Measurements from ENCODE around the gene TFR2. TPM values are rescaled to one million over a fixed set of nuclear protein-coding genes. Genes with fewer than 3 reads are reported as not detected.

The TFR2 gene
- total and polyA plus RNA-seq, 2 experiments from 2014 or later: 3.7 to 4.2 TPM

DNA sequence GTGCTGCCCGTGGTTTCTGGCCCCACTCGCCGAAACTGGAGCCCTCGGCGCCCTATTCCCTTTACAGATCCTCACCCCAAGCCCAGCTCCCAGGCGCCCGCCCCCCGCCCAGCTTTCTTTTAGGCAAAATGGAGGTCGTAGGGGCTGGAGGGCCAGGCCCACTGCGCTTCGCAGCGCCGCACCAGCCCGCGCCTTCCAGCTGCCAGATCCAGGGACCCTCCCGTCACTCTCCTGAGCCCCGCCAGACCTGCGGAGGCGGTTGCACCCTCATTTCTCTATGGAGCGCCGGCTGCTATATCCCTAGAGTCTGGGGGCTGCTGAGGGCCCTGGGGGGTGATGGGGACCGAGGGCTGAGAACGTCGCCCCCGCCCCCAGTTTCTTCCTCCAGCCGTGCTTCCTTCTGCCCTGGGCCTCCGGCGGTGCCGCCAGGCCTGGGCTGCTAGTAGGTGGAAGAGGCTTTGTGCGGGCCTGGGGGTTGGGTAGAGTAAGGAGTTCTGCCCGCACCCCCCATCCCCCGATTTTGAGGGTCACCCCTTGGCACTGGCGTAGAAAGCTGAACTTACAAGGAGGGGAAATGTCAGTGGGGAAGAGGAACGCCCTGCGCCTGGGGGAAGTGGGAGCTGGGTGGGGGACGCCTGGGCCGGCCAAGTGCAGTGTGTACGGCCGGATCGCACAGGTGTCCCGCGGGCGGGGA lies 33.2 kb upstream of the TFR2 start (continued):
- no peak for TF ChIP-seq REST (IDR thresholded peaks at IDR 0.05; ENCODE audit: unreplicated experiment)
- TF ChIP-seq ETS1 (IDR thresholded peaks at IDR 0.05): no peak

GRCh38 chr7:100673942-100674410 lies 32.6 kb upstream of the TFR2 start:
- Mint-ChIP-seq H3K4me1 (peaks cover 3% of the 10 kb centered on the region; the same call in 2 of the 3 replicates), H3K27me3 (ENCODE audit: insufficient read depth, low read depth, poor library complexity) (peaks cover 35% of the 10 kb centered on the region), H3K27ac (no peak overlapping the region), H3K4me3 (peak overlapping the region; percentile 83), H3K9me3 (no peaks in the 10 kb centered on the region), H3K36me3 (ENCODE audit: low read depth) (peaks cover 15% of the 10 kb centered on the region)
- H3K79me2 ChIP-seq (replicated peaks; ENCODE audit: insufficient read depth): no peaks in the 10 kb centered on the region
- no peak overlapping the region for H3K27ac ChIP-seq (ENCODE audit: low read depth)
- H3K9me2 ChIP-seq (ENCODE audit: insufficient read depth): no peaks in the 10 kb centered on the region
- H3K4me3 ChIP-seq: peak overlapping the region; percentile 93
- no peaks in the 10 kb centered on the region for H3K4me1 ChIP-seq (ENCODE audit: insufficient read depth)
- peaks cover 15% of the 10 kb centered on the region for H3F3A ChIP-seq (replicated peaks; ENCODE audit: low read depth)
- peak overlapping the region; percentile 99 for H3K4me2 ChIP-seq
- H2AFZ ChIP-seq: peak overlapping the region; percentile 81; the same call in 1 of the 2 replicates
- no peaks in the 10 kb centered on the region for H3K36me3 ChIP-seq (ENCODE audit: insufficient read depth)
- H4K20me1 ChIP-seq (replicated peaks; ENCODE audit: insufficient read depth): no peaks in the 10 kb centered on the region; the same call in 1 of the 2 replicates
- peaks cover 16% of the 10 kb centered on the region for H3K27me3 ChIP-seq (ENCODE audit: insufficient read depth)
- ATAC-seq (no peak; the same call in 1 of the 3 replicates), DNase-seq (ENCODE audit: low spot score) (no peak)
- TF ChIP-seq JUNB (IDR thresholded peaks at IDR 0.05; ENCODE audit: unreplicated experiment) (no peak), CTCF (conservative IDR thresholded peaks at IDR 0.05; ENCODE audit: low read depth in 2 of 2) (no peak), STAT1 (IDR thresholded peaks at IDR 0.05; ENCODE audit: unreplicated experiment) (no peak), ETS1 (IDR thresholded peaks at IDR 0.05) (no peak), CREB1 (CRISPR knock-in tag; IDR thresholded peaks at IDR 0.05; ENCODE audit: low read depth) (no peak), ZNF114 (CRISPR knock-in tag; IDR thresholded peaks at IDR 0.05) (no peak)
- TF ChIP-seq, protein P1, sequence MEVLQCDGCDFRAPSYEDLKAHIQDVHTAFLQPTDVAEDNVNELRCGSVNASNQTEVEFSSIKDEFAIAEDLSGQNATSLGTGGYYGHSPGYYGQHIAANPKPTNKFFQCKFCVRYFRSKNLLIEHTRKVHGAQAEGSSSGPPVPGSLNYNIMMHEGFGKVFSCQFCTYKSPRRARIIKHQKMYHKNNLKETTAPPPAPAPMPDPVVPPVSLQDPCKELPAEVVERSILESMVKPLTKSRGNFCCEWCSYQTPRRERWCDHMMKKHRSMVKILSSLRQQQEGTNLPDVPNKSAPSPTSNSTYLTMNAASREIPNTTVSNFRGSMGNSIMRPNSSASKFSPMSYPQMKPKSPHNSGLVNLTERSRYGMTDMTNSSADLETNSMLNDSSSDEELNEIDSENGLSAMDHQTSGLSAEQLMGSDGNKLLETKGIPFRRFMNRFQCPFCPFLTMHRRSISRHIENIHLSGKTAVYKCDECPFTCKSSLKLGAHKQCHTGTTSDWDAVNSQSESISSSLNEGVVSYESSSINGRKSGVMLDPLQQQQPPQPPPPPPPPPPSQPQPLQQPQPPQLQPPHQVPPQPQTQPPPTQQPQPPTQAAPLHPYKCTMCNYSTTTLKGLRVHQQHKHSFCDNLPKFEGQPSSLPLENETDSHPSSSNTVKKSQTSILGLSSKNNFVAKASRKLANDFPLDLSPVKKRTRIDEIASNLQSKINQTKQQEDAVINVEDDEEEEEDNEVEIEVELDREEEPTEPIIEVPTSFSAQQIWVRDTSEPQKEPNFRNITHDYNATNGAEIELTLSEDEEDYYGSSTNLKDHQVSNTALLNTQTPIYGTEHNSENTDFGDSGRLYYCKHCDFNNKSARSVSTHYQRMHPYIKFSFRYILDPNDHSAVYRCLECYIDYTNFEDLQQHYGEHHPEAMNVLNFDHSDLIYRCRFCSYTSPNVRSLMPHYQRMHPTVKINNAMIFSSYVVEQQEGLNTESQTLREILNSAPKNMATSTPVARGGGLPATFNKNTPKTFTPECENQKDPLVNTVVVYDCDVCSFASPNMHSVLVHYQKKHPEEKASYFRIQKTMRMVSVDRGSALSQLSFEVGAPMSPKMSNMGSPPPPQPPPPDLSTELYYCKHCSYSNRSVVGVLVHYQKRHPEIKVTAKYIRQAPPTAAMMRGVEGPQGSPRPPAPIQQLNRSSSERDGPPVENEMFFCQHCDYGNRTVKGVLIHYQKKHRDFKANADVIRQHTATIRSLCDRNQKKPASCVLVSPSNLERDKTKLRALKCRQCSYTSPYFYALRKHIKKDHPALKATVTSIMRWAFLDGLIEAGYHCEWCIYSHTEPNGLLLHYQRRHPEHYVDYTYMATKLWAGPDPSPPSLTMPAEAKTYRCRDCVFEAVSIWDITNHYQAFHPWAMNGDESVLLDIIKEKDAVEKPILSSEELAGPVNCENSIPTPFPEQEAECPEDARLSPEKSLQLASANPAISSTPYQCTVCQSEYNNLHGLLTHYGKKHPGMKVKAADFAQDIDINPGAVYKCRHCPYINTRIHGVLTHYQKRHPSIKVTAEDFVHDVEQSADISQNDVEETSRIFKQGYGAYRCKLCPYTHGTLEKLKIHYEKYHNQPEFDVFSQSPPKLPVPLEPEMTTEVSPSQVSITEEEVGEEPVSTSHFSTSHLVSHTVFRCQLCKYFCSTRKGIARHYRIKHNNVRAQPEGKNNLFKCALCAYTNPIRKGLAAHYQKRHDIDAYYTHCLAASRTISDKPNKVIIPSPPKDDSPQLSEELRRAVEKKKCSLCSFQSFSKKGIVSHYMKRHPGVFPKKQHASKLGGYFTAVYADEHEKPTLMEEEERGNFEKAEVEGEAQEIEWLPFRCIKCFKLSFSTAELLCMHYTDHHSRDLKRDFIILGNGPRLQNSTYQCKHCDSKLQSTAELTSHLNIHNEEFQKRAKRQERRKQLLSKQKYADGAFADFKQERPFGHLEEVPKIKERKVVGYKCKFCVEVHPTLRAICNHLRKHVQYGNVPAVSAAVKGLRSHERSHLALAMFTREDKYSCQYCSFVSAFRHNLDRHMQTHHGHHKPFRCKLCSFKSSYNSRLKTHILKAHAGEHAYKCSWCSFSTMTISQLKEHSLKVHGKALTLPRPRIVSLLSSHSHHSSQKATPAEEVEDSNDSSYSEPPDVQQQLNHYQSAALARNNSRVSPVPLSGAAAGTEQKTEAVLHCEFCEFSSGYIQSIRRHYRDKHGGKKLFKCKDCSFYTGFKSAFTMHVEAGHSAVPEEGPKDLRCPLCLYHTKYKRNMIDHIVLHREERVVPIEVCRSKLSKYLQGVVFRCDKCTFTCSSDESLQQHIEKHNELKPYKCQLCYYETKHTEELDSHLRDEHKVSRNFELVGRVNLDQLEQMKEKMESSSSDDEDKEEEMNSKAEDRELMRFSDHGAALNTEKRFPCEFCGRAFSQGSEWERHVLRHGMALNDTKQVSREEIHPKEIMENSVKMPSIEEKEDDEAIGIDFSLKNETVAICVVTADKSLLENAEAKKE (CRISPR knock-in tag; IDR thresholded peaks at IDR 0.05): no peak

Data from GM23338 (cell line).